NCI-H2107 treated with DMSO at 0.1 percent for 48 hours (cell line): ENCODE measurements around the gene FBXO11.

Experiments
- DNase-seq: peaks from one replicate; lab custom pipeline; 2025; ENCODE audit not compliant: unreplicated experiment; lab: John Stamatoyannopoulos, UW

Gene FBXO11

DNA sequence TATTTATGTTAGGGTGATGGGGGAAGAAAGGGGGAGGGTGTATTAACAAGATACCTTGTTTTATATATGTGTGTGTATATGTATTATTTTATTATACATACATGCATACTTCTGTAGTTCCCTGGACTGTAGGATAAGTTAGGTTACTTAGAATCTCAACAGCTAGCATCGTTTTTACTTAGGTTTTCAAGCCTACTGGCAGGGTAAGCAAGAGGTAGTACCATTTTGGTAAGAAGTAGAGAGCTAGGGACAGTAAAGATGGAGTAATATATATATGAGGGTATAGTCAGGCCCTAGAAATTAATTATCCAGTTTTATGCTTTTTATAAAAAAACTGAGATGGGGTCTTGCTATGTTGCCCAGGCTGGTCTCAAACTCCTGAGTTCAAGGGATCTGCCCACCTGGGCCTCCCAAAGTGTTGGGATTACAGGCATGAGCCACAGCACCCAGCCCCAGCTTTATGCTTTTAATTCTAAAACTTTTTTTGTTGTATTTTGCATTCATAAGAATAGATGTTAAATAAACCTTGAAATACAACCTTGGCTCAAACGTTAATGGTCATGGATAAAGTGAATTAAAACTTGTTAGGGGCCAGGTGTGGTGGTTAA lies 110.1 kb downstream of the FBXO11 start:
- DNase-seq, result no peak

DNA sequence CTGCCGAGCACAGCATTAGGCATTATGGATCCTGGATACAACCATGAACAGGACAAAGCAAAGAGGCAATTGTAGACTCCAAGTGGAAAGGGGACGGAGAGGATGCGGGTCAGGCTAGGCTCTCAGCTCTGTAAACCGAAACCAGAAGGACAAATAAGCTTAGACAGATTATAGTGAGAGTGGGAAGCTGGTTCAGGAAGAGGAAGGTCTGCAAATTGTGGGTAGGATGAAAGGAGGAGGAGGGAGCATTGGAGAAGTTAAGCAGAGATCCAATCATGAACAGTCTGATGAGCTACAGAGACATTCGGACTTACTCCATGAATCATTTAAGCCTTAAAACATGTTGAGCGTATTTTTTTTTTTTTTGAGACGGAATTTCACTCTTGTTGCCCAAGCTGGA lies 120.3 kb downstream of the FBXO11 start:
- DNase-seq, result peak; percentile 44

DNA sequence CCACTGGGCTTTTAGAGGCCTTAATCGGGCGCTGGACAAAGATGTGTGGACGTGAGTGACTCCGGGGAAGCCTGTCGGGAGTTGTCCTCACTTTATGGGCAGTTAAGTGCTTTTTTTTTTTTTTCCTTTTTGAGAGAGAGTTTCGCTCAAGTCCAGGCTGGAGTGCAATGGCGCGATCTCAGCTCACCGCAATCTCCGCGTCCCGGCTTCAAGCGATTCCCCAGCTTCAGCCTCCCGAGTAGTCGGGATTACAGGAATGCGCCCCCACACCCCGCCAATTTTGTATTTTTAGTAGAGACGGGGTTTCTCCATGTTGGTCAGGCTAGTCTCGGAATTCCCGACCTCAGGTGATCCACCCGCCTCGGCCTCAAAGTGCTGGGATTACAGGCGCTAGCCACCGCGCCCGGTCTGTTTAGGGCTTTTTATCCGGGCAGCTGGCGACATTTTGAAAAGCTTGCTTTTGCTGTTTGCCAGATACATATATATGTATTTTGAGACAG lies 121.9 kb downstream of the FBXO11 start:
- no peak for DNase-seq

DNA sequence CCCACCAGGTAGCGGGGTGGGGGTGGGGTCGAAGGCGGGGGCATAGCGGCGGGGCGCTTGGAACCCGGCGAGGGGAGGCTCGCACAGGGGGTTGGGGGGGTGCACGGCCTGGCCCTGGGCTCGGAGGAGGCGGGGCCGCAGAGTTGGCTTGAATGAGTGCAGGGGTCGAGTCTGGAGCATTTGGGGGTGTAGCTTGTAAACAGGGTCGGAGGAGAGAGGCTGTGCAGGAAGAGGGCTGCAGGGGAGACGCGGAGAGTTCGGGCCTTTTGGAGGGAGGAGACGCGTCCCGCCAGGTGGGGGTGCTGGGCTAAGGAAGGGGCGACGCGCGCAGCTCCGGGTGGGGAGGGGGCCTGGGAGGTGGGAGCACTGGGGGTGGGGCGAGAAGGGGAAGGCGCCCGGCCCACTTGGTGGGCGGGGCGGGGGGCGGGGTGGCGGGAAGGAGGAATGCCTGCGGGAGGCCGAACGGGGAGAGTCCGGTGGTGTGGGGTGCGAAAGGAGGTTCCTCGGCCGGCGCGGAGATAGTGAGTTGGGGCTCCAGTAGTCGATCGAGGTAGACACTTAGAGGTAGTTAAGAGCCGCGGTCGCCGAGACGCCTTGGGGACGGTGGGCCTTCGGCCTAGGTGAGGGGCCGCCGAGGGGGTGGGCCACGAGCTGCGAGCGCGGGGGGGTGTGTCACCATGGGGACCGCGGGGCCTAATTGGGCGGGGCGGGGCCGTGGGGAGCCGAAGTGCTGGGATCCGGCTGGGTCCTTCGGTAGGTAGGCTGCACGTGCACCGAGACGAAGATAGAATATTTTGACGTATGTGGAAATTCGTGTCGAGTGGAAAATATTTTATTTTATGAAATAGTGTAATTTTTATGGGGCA lies 122.6 kb downstream of the FBXO11 start:
- peak; percentile 25 for DNase-seq

DNA sequence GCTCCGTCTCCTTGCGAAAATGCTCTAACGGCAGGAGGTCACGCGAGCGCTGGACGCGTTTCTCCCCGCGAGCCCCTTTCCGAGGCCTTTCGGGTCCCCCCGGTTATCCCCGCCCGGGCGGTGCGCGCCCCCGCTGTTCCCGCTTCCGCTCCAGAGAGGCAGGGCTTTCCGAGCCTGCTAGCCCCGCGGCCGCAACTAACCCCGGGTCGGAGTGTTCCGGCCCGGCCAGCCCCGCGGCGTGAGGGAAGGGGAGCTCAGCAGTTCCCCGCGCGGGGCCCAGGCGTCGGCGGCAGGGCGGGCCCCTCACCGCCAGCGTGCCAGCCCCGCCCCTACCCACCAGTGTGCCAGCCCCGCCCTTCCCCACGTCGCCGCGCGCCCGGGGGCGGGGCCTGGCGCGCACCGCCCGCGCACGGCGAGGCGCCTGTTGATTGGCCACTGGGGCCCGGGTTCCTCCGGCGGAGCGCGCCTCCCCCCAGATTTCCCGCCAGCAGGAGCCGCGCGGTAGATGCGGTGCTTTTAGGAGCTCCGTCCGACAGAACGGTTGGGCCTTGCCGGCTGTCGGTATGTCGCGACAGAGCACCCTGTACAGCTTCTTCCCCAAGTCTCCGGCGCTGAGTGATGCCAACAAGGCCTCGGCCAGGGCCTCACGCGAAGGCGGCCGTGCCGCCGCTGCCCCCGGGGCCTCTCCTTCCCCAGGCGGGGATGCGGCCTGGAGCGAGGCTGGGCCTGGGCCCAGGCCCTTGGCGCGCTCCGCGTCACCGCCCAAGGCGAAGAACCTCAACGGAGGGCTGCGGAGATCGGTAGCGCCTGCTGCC lies 123.4 kb downstream of the FBXO11 start, which contains the start of gene MSH6:
TSS of gene MSH6 (plus strand) at position 475 of the 815 bp plus-strand sequence. CDS start at position 564, 89 bp downstream.
- peak; percentile 61 for DNase-seq

DNA sequence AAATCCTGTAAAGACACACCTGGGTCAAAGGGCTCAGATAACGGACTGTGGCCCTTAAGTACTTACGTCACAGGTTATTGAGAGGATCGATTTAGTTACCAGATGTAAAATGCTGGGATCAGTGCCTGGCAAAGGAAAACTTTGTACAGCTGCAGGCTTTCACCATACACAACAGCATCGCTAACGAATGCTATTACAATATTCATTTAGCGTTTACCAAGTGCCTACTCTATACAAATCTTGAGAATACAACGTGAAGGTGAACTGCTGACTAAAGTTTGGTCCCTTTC lies 124.0 kb downstream of the FBXO11 start:
- no peak for DNase-seq

DNA sequence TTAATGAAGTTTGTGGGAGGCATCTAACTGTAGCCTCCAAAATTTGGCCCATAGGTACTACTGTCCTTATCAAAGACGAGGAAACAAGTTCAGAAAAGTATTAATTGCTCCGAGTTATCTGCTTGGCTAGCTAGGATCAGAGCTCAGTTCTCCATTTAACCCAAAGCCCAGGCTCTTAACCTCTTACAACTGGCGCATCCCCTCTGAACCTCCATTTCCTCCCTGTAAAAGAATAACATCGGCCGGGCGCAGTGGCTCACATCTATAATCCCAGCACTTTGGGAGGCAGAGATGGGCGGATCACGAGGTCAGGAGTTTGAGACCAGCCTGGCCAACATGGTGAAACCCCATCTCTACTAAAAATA lies 126.9 kb downstream of the FBXO11 start:
- no peak for DNase-seq

DNA sequence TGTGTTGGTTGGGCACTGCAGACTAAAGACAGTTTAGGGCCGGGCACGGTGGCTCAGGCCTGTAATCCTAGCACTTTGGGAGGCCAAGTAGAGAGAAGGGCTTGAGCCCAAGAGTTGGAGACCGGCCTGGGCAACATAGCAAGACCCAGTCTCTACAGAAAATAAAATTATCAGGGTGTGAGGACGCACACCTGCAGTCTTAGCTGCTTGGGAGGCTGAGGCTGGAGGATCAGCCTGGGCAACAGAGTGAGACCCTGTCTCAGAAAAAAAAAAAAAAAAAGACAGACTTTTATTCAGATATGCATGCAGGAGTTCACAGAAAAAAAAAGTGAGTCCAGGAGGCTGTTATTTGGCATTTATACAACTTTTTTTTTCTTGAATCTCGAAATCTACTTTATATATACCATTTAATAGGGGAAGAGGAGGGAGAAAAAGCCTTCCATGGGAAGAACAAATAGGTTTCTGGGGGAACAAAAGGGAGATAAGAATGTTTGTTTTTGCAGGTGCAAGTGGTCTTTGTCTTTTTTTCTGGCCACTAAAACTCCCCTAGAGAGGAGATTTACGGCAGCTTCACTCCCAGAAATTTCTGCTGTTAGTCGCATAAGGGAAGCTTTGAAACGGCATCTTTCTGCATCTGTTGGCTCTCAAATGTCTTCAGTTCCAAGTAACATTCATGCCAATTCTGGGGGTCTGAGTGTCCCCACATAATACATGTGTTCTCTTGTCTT lies 127.4 kb downstream of the FBXO11 start:
- DNase-seq, result no peak

DNA sequence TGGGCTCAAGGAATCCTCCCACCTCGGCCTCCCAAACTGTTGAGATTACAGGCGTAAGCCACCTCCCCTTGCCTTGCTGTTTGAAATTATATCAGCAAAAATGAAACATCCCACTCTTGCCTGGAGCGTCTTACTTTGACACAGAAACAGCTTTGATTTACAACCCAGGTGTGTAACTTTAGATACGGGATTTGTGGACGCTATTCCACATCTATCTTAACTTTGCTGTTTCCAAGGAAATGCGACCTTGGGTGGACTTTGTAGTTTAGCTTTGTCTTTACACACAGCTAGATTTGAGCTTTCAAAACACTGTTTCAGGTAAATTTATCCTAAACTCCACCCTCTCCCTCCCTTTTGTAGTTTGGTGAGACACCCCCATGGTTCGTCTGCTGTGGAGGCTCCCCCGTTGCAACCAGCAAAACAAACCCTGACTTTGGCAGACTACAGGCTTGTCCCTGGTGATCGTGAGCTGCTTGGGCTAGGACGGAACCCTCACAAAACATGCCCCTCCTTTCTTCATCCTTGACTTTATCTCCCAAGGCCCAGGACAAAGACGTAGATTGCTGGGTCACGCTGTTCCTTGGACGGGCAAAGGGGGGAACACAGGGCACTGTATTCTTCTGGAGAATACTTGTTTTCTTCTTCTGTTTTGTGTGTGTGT lies 128.9 kb downstream of the FBXO11 start:
- DNase-seq, result no peak

DNA sequence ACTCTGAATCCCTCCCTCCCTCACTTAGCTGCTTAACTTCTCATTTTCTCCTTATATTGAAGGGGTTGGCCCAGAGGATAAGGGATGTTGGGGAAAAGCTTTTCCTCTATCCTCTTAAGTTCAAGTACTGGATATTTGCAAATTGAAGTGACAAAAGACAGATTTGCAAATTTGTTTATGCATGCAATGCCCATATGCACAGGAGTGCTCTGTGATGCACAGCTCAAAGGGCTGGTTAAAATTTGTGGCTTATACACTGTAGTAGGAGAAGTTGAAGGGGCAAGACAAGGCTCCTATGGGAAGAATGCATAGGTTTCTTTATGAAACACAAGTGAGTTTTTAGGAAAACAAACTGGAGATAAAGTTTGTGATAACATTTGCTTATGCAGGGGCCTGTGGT lies 131.7 kb downstream of the FBXO11 start:
- no peak for DNase-seq

DNA sequence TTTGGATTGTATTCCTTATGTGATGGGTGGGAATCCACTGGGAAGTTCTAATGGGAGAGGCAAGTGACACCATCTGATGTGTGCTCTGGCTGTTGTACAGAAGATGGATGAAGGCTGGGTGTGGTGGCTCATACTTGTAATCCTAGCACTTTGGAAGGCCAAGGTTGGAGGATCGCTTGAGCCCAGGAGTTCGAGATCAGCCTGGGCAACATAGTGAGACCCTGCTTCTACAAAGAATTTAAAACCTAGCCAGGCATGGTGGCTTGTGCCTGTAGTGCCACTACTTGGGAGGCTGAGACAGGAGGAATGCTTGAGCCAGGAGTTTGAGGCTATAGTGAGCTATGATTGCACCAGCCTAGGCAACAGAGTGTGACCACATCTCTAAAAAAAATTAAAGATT lies 134.0 kb downstream of the FBXO11 start:
- no peak for DNase-seq

DNA sequence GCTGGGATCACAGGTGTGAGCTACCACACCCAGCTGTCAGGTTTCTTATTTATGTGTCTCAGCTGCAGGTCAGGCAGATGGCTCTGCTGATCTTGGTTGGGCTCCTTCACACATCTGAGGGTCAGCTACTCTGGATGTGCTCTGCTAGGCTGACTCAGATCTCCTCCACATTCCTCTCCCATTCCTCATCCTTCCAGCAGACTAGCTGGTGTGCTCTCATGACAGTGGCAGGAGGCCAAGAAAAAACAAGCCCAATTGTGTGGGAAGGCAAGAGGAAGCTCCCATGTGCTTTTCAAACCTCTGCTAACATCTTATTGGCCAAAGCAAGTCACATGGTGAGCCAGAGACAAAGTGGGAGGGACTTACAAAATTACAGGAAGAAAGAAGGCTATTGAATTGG lies 135.1 kb downstream of the FBXO11 start:
- peak; percentile 7 for DNase-seq

DNA sequence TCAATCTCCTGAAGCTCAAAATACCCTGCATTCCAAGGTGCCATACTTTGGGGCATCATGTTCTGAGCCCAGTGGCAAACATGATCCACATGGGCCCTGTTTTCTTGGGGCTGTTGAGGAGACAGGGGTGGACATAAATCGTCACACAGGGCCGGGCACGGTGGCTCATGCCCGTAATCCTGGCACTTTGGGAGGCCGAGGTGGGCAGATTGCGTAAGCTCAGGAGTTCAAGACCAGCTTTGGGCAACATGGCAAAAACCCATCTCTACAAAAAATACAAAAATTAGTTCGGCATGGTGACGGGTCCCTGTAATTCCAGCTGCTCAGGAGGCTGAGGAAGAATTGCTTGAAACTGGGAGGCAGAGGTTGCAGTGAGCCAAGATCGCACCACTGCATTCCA lies 137.0 kb downstream of the FBXO11 start:
- DNase-seq, result no peak

DNA sequence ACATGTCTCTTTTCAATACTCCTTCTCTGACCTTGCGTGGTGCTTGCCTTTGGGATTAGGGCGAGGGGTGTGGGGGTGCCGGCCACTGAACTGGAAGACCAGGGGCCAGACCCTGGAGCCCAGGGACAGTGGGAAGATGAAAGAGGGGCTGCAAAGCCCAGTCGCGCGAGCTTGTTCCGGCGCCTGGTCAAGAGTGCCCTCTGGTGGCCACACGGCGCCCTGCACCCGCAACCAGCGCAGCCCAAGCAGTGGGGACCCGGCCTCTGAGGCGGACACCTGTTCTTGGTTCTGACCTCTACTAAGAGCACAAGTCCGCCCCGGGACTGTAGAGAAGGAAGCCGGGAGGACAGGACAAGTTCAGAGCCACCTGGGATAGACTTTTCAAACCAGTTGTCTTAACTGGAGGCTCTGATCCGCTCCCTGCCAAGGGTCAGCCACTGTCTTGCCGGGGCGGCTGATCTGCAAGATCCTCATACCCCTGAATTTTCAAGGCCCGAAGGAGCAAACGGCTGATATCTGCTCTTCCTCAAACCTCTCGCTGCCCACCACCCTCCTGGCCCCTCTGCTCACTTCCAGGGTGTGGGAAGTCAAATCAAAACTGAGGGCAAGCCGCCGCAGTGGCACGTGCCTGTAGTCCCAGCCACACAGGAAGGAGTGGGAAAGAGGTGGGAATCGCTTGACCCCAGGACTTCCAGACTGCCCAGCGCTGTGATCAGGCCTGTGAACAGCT lies 138.3 kb downstream of the FBXO11 start:
- DNase-seq, result no peak

DNA sequence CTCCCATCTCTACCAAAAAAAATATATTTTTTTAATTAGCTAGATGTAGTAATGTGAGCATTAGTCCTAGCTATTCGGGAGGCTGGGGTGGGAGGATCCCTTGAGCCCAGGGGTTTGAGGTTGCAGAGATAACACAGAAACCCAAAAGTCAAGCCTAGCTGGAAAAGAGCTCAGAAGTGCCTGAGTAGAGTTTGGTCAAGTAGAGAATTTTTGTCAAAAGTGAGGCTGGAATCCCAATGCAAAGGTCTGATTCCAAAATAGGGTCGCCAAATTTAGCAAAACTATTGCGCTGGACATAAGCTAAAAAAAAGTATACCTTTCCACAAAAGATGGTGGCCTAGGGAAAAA lies 138.8 kb downstream of the FBXO11 start:
- no peak for DNase-seq

DNA sequence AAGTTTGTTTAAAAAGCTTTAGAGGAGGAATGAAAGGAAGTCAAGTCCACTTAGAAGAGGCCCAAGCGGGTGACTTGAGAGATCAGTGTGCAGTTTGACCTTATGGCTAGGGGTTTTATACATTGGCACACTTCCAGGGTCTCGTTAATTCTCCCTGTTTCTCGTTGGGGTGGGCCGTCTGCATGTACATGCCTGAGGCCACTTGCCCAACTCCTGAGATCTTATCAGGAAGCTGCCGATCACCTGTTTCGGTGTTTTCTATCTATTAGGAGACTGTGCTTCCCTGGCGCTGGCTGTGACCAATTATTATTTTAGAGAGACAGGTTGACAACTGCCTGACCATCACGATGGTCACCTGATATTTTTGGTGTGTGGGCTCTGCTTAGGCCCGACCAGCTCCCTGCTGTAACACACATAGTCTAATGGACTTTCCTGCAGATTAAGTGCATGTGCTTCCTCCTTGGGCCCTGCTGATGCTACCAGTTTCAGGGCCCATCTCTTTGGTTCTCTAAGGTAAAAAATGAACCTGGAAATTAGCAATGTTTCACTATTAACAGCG lies 154.4 kb downstream of the FBXO11 start:
- no peak for DNase-seq

DNA sequence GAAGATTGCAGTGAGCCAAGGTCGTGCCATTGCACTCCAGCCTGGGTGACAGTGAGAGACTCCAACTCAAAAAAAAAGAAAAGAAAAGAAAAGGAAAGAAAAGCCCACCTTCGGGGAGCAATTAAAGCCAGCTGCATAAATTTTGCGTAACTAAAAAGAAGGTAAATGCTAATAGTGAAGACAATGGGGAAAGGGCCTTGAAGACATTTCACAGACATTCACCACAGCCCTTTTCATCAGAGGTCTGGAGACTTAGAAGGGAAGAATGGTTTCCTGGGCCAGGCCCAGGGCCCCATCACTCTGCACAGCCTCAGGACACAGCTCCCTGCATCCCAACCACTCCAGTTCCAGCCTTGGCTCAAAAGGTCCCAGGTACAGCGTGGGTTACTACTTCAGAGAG lies 158.4 kb downstream of the FBXO11 start:
- DNase-seq, result no peak

DNA sequence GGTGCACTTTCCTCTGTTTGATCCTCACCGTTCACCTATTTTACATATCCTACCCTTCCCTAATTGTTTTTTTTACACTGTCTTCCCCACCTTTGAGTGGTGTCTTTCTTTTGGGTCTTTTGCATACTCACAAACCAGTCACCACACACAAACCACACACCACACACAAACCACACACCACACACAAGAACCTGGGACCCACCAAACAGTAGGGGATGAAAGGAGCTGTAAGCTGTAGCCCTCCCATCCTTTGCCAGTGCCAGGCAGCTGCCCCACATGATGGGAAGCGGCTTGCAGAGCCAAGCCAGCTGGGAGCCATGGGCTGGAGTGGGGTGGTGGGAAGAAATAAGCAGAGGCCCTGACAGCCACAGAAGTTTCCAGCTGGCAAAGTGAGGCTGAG lies 162.2 kb downstream of the FBXO11 start:
- no peak for DNase-seq

DNA sequence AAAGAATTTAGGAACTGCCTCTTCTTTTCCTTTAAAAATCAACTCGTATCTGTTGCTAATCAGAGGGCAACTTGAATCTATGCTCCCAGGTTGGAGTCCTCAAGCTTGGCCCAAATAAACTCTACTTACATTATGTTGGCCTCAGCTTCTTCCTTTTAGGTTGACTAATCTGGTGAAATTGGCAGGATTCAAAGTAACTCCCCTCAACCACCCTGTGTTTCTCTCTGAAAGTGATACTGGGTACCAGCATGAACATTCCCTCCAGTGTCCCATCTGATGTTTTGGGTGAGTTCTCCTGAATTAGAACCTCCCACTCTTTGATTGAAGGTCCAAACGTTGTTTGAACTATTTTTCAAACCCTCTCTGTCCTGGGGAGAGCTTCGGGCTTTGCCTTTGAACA lies 164.7 kb downstream of the FBXO11 start:
- DNase-seq, result no peak

DNA sequence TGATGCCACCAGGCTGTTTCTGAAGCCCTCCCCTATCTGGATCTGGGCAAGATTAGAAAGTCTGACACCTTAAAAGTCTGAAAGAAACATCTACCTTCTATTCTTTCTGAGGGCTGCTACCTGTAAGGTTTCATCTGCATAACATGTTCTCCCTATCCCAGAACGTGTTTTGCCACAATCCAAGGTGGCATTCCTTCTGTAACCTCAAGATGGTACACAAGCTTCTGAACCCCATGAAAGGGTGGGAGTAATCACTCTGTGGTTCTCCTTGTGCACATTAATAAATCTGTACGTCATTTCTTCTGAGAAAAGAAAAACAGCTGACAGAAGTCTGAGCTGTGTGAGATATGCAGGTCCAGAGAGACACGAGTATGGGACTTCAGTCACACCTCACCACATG lies 165.2 kb downstream of the FBXO11 start:
- DNase-seq, result no peak
